Central memory CD8-positive, alpha-beta T cell (primary cell): ENCODE measurements around the gene TXNDC16.

ENCODE experiments used
- ATAC-seq: fragments of 150-1000 bp; cut with Tn5 transposase; replicated peaks from 2 replicates; pipeline ENCODE4 v1.10.0; 2022; ENCODE audit warnings: mild to moderate bottlenecking, moderate FRiP score, moderate number of reproducible peaks; ENCODE audit not compliant: poor library complexity, severe bottlenecking; ENCODE audit errors: extremely low read depth
- DNase-seq, 2 donors: peaks; one replicate each; pipeline ENCODE4 v3.0.0; 2021; ENCODE audit warnings: low spot score in 2 of 2
- H3K27ac Mint-ChIP-seq: one replicate; pipeline ENCODE4 v1.8.0; 2022; ENCODE audit warnings: low read depth, mild to moderate bottlenecking, moderate library complexity, mixed read lengths
- H3K27me3 Mint-ChIP-seq: one replicate; pipeline ENCODE4 v1.8.0; 2022; ENCODE audit warnings: mixed read lengths
- H3K36me3 Mint-ChIP-seq: one replicate; pipeline ENCODE4 v1.8.0; 2022; ENCODE audit warnings: mild to moderate bottlenecking, moderate library complexity, mixed read lengths; ENCODE audit not compliant: insufficient read depth
- H3K4me1 Mint-ChIP-seq: one replicate; pipeline ENCODE4 v1.8.0; 2022; ENCODE audit warnings: mixed read lengths
- H3K4me3 Mint-ChIP-seq: one replicate; pipeline ENCODE4 v1.8.0; 2022; ENCODE audit warnings: mild to moderate bottlenecking, moderate library complexity, mixed read lengths
- H3K9me3 Mint-ChIP-seq: one replicate; pipeline ENCODE4 v1.8.0; 2022; ENCODE audit warnings: mixed read lengths

TXNDC16 gene

GRCh38 chr14:52553671-52554575 lies 1.6 kb upstream of the TXNDC16 start:
- Mint-ChIP-seq H3K4me1 (peaks cover 29% of the 10 kb centered on the region), H3K9me3 (no peaks in the 10 kb centered on the region), H3K36me3 (peaks cover 11% of the 10 kb centered on the region), H3K27me3 (peaks cover 20% of the 10 kb centered on the region), H3K27ac (peak overlapping the region; percentile 87), H3K4me3 (peak overlapping the region; percentile 85)
- peak; percentile 8 for ATAC-seq
- peak; percentile 67 to 71 for DNase-seq

GRCh38 chr14:52553002-52553670 lies 831 bp upstream of the TXNDC16 start:
- ATAC-seq = peak; percentile 43
- peaks cover 11% of the 10 kb centered on the region for H3K36me3 Mint-ChIP-seq
- peaks cover 29% of the 10 kb centered on the region for H3K4me1 Mint-ChIP-seq

GRCh38 chr14:52551696-52552062 lies 626 bp downstream of the TXNDC16 start:
- peak overlapping the region; percentile 85 for H3K4me3 Mint-ChIP-seq
- no peaks in the 10 kb centered on the region for H3K9me3 Mint-ChIP-seq
- DNase-seq = no peak
- peaks cover 13% of the 10 kb centered on the region for H3K36me3 Mint-ChIP-seq
- H3K4me1 Mint-ChIP-seq = peaks cover 29% of the 10 kb centered on the region
- ATAC-seq = no peak
- H3K27me3 Mint-ChIP-seq = peaks cover 13% of the 10 kb centered on the region
- H3K27ac Mint-ChIP-seq = peak overlapping the region; percentile 96

More at GRCh38 chr14:52553002-52553670, 831 bp upstream of the TXNDC16 start:
- Mint-ChIP-seq H3K9me3 (no peaks in the 10 kb centered on the region), H3K27ac (peak overlapping the region; percentile 96), H3K27me3 (peaks cover 13% of the 10 kb centered on the region), H3K4me3 (peak overlapping the region; percentile 85)
- peak; percentile 23 to 34 for DNase-seq

GRCh38 chr14:52551205-52551604 lies 1.1 kb downstream of the TXNDC16 start:
- no peaks in the 10 kb centered on the region for H3K9me3 Mint-ChIP-seq
- H3K4me1 Mint-ChIP-seq = peaks cover 33% of the 10 kb centered on the region
- peak overlapping the region; percentile 85 for H3K4me3 Mint-ChIP-seq
- peaks cover 13% of the 10 kb centered on the region for H3K27me3 Mint-ChIP-seq
- H3K36me3 Mint-ChIP-seq = peaks cover 14% of the 10 kb centered on the region
- H3K27ac Mint-ChIP-seq = peak overlapping the region; percentile 96
- no peak for DNase-seq
- ATAC-seq = no peak

GRCh38 chr14:52550661-52551060 lies 1.6 kb downstream of the TXNDC16 start:
- H3K27me3 Mint-ChIP-seq = peaks cover 13% of the 10 kb centered on the region
- H3K27ac Mint-ChIP-seq = no peak overlapping the region
- no peak for DNase-seq
- no peaks in the 10 kb centered on the region for H3K9me3 Mint-ChIP-seq
- H3K4me3 Mint-ChIP-seq = peak overlapping the region; percentile 85
- ATAC-seq = no peak
- peaks cover 38% of the 10 kb centered on the region for H3K4me1 Mint-ChIP-seq
- H3K36me3 Mint-ChIP-seq = peaks cover 14% of the 10 kb centered on the region

- DNase-seq (no peak), ATAC-seq (no peak)
- H3K27ac Mint-ChIP-seq = no peak overlapping the region
- H3K27me3 Mint-ChIP-seq = no peaks in the 10 kb centered on the region
- no peaks in the 10 kb centered on the region for H3K9me3 Mint-ChIP-seq
- H3K4me1 Mint-ChIP-seq = peaks cover 34% of the 10 kb centered on the region
- no peak overlapping the region for H3K4me3 Mint-ChIP-seq
- peaks cover 6% of the 10 kb centered on the region for H3K36me3 Mint-ChIP-seq
Observed at GRCh38 chr14:52547526-52547925, 4.8 kb downstream of the TXNDC16 start.

GRCh38 chr14:52547027-52547426 lies 5.3 kb downstream of the TXNDC16 start:
- DNase-seq (no peak), ATAC-seq (no peak)
- Mint-ChIP-seq H3K36me3 (peaks cover 7% of the 10 kb centered on the region), H3K4me3 (no peak overlapping the region), H3K9me3 (no peaks in the 10 kb centered on the region), H3K27me3 (no peaks in the 10 kb centered on the region), H3K4me1 (peaks cover 33% of the 10 kb centered on the region), H3K27ac (no peak overlapping the region)

- Mint-ChIP-seq H3K36me3 (peaks cover 7% of the 10 kb centered on the region), H3K9me3 (no peaks in the 10 kb centered on the region), H3K27ac (no peak overlapping the region), H3K4me1 (peaks cover 26% of the 10 kb centered on the region), H3K27me3 (no peaks in the 10 kb centered on the region), H3K4me3 (no peak overlapping the region)
- DNase-seq (no peak), ATAC-seq (no peak)
Observed at GRCh38 chr14:52546318-52546670, 6.0 kb downstream of the TXNDC16 start.

- ATAC-seq (no peak), DNase-seq (no peak)
- Mint-ChIP-seq H3K36me3 (peaks cover 7% of the 10 kb centered on the region), H3K27me3 (no peaks in the 10 kb centered on the region), H3K4me3 (no peak overlapping the region), H3K27ac (no peak overlapping the region), H3K9me3 (no peaks in the 10 kb centered on the region), H3K4me1 (peaks cover 21% of the 10 kb centered on the region)
Observed at GRCh38 chr14:52545584-52546317, 6.6 kb downstream of the TXNDC16 start.

- H3K9me3 Mint-ChIP-seq = no peaks in the 10 kb centered on the region
- peaks cover 11% of the 10 kb centered on the region for H3K36me3 Mint-ChIP-seq
- ATAC-seq = no peak
- no peak overlapping the region for H3K4me3 Mint-ChIP-seq
- no peak for DNase-seq
- H3K27me3 Mint-ChIP-seq = no peaks in the 10 kb centered on the region
- no peak overlapping the region for H3K27ac Mint-ChIP-seq
- H3K4me1 Mint-ChIP-seq = peaks cover 5% of the 10 kb centered on the region
Observed at GRCh38 chr14:52538623-52539022, 13.7 kb downstream of the TXNDC16 start.

GRCh38 chr14:52536269-52536668 lies 16.0 kb downstream of the TXNDC16 start:
- peaks cover 5% of the 10 kb centered on the region for H3K4me1 Mint-ChIP-seq
- DNase-seq = no peak
- no peak overlapping the region for H3K4me3 Mint-ChIP-seq
- no peak overlapping the region for H3K27ac Mint-ChIP-seq
- no peak for ATAC-seq
- no peaks in the 10 kb centered on the region for H3K27me3 Mint-ChIP-seq
- H3K9me3 Mint-ChIP-seq = no peaks in the 10 kb centered on the region
- H3K36me3 Mint-ChIP-seq = peaks cover 9% of the 10 kb centered on the region

- Mint-ChIP-seq H3K27ac (no peak overlapping the region), H3K4me1 (no peaks in the 10 kb centered on the region), H3K9me3 (no peaks in the 10 kb centered on the region), H3K36me3 (peaks cover 7% of the 10 kb centered on the region), H3K4me3 (no peak overlapping the region), H3K27me3 (no peaks in the 10 kb centered on the region)
- no peak for DNase-seq
- no peak for ATAC-seq
Observed at GRCh38 chr14:52531481-52531880, 20.8 kb downstream of the TXNDC16 start.
